Suprapubic skin (tissue), 3 donors: ENCODE data around the gene MYL12A.

Experiments used
- POLR2A ChIP-seq, 2 donors: fragments of 450-650 bp; IDR thresholded peaks; one replicate each; pipeline ENCODE4 v1.6.1; 2017; ENCODE audit warnings: antibody characterized with exemption in 2 of 2, mild to moderate bottlenecking in 2 of 2, moderate library complexity in 2 of 2
- TF ChIP-seq, protein P1 (sequence below), 2 donors: fragments of 200-600 bp in 1 of 2; fragments of 450-650 bp in 1 of 2; sonication (generic) in 1 of 2; IDR thresholded peaks; one replicate each; pipeline ENCODE4 v1.5.1; 2016 to 2019; ENCODE audit warnings: antibody characterized with exemption in 2 of 2, mild to moderate bottlenecking in 1 of 2, moderate library complexity in 1 of 2

- TF ChIP-seq, protein P1, sequence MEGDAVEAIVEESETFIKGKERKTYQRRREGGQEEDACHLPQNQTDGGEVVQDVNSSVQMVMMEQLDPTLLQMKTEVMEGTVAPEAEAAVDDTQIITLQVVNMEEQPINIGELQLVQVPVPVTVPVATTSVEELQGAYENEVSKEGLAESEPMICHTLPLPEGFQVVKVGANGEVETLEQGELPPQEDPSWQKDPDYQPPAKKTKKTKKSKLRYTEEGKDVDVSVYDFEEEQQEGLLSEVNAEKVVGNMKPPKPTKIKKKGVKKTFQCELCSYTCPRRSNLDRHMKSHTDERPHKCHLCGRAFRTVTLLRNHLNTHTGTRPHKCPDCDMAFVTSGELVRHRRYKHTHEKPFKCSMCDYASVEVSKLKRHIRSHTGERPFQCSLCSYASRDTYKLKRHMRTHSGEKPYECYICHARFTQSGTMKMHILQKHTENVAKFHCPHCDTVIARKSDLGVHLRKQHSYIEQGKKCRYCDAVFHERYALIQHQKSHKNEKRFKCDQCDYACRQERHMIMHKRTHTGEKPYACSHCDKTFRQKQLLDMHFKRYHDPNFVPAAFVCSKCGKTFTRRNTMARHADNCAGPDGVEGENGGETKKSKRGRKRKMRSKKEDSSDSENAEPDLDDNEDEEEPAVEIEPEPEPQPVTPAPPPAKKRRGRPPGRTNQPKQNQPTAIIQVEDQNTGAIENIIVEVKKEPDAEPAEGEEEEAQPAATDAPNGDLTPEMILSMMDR (IDR thresholded peaks at IDR 0.05), result no peak
- TF ChIP-seq POLR2A (IDR thresholded peaks at IDR 0.05), result no peak
Measured at GRCh38 chr18:3263132-3263700, 15.6 kb downstream of the MYL12A start.
